B cell (primary cell): ENCODE results near the gene TPCN1. TPM values are rescaled to one million over a fixed set of nuclear protein-coding genes. Genes with fewer than 3 reads are reported as not detected.

Experiments used
- ATAC-seq: fragments of 200-7000 bp; cut with Tn5 transposase; one replicate; pipeline ENCODE4 v1.10.0; 2021; ENCODE audit warnings: low read depth, mild to moderate bottlenecking, moderate number of reproducible peaks, moderate library complexity
- CTCF ChIA-PET: fragments of 350-600 bp; sonication (Branson Sonifier 250); formaldehyde crosslinking; loops from one replicate; lab custom pipeline; 2021; ENCODE audit warnings: antibody characterized with exemption, inconsistent platforms; lab: Charles Lee
- POLR2A ChIA-PET: fragments of 350-600 bp; sonication (Branson Sonifier 250); formaldehyde crosslinking; loops from one replicate; lab custom pipeline; 2021; ENCODE audit warnings: antibody characterized with exemption; lab: Charles Lee
- DNase-seq: peaks from one replicate; pipeline ENCODE4 v3.0.0; 2013
- H2AFZ ChIP-seq: 2 replicates; pipeline ENCODE4 v1.6.1; 2012; ENCODE audit warnings: mild to moderate bottlenecking, low read depth, low read length; ENCODE audit not compliant: insufficient read depth, poor library complexity, severe bottlenecking
- H3K27ac ChIP-seq, 2 donors: 1 replicate in 1 of 2; 2 replicates in 1 of 2; pipeline ENCODE4 v1.5.1; 2012 to 2013; ENCODE audit warnings: low read length in 2 of 2, mild to moderate bottlenecking in 2 of 2, moderate library complexity in 1 of 2
- H3K27me3 ChIP-seq, 4 experiments: fragments of 200-600 bp in 1 of 4; sonication (generic) in 1 of 4; replicated peaks in 1 of 4; 1 replicate in 2 of 4; 2 replicates in 2 of 4; pipeline versions ENCODE4 v1.6.1 to v1.7.0; 2013 to 2016; ENCODE audit warnings: low read length in 3 of 4, mild to moderate bottlenecking in 2 of 4, mixed read lengths in 1 of 4, moderate library complexity in 1 of 4; ENCODE audit not compliant: insufficient read depth in 4 of 4, control insufficient read depth in 3 of 4; ENCODE audit errors: control extremely low read depth in 1 of 4
- H3K36me3 ChIP-seq, 2 experiments: replicated peaks in 1 of 2; 1 replicate in 1 of 2; 2 replicates in 1 of 2; pipeline versions ENCODE4 v1.6.1 to v1.7.1; 2013; ENCODE audit warnings: low read length in 1 of 2; ENCODE audit not compliant: insufficient read depth in 2 of 2, control insufficient read depth in 1 of 2; ENCODE audit errors: control extremely low read depth in 1 of 2, extremely low read depth in 1 of 2
- H3K4me1 ChIP-seq, 2 donors: fragments of 200-600 bp in 1 of 2; sonication (generic) in 1 of 2; 1 replicate in 1 of 2; 2 replicates in 1 of 2; pipeline versions ENCODE4 v1.5.1 to v1.6.1; 2013 to 2017; ENCODE audit warnings: low read length in 2 of 2; ENCODE audit not compliant: control insufficient read depth in 2 of 2, insufficient read depth in 2 of 2
- H3K4me2 ChIP-seq: replicated peaks from 2 replicates; pipeline ENCODE3; 2012; ENCODE audit warnings: mild to moderate bottlenecking, low read depth, low read length; ENCODE audit not compliant: poor library complexity, severe bottlenecking
- H3K4me3 ChIP-seq, 5 experiments: fragments of 200-600 bp in 1 of 5; sonication (generic) in 1 of 5; 1 replicate in 3 of 5; 2 replicates in 2 of 5; pipeline versions ENCODE4 v1.5.1 to v1.7.0; 2011 to 2016; ENCODE audit warnings: low read length in 4 of 5, mild to moderate bottlenecking in 4 of 5, low read depth in 2 of 5, control low read depth in 1 of 5, moderate library complexity in 1 of 5; ENCODE audit not compliant: insufficient read depth in 1 of 5; ENCODE audit errors: control extremely low read depth in 1 of 5, extremely low read depth in 1 of 5
- H3K79me2 ChIP-seq: fragments of 200-600 bp; sonication (generic); one replicate; pipeline ENCODE4 v1.6.0; 2016; ENCODE audit warnings: low read length; ENCODE audit not compliant: control insufficient read depth, insufficient read depth
- H3K9ac ChIP-seq: fragments of 200-600 bp; sonication (generic); 2 replicates; pipeline ENCODE4 v1.6.1; 2017; ENCODE audit warnings: mild to moderate bottlenecking, low read length, moderate library complexity
- H3K9me3 ChIP-seq, 3 donors: one replicate each; pipeline versions ENCODE4 v1.6.1 to v1.7.1; 2013; ENCODE audit warnings: low read length in 2 of 3; ENCODE audit not compliant: control insufficient read depth in 2 of 3, insufficient read depth in 1 of 3; ENCODE audit errors: control extremely low read depth in 1 of 3
- H4K20me1 ChIP-seq: 2 replicates; pipeline ENCODE4 v1.6.0; 2012; ENCODE audit warnings: mild to moderate bottlenecking, low read length; ENCODE audit not compliant: insufficient read depth, control insufficient read depth, poor library complexity, severe bottlenecking
- H3K27ac Mint-ChIP-seq: one replicate; pipeline ENCODE4 v1.8.0; 2021; ENCODE audit warnings: mixed read lengths
- H3K27me3 Mint-ChIP-seq: one replicate; pipeline ENCODE4 v1.8.0; 2021; ENCODE audit warnings: mixed read lengths
- H3K4me1 Mint-ChIP-seq: one replicate; pipeline ENCODE4 v1.8.0; 2021; ENCODE audit warnings: mixed read lengths
- H3K4me3 Mint-ChIP-seq: one replicate; pipeline ENCODE4 v1.8.0; 2021; ENCODE audit warnings: mixed read lengths
- H3K9me3 Mint-ChIP-seq: one replicate; pipeline ENCODE4 v1.8.0; 2022; ENCODE audit warnings: mixed read lengths; ENCODE audit not compliant: insufficient read depth
- CTCF ChIP-seq: fragments of 200-600 bp; IDR thresholded peaks from one replicate; pipeline ENCODE4 v1.8.0; 2022; ENCODE audit warnings: antibody characterized with exemption, mild to moderate bottlenecking
- EZH2 ChIP-seq: IDR thresholded peaks from 2 replicates; pipeline ENCODE4 v1.6.1; 2012; ENCODE audit warnings: borderline replicate concordance, low read depth, mild to moderate bottlenecking, moderate library complexity, low read length; ENCODE audit not compliant: insufficient read depth, poor library complexity, severe bottlenecking
- WGBS: methylation state at CpG from one replicate; pipeline ENCODE4 v1.1.5; 2013; ENCODE audit warnings: missing lambda C conversion rate; ENCODE audit not compliant: insufficient coverage; 5-methylcytosine and 5-hydroxymethylcytosine counted together
- intact Hi-C: fragments of 100-400 bp; cut with micrococcal nuclease; formaldehyde crosslinking; loops from one replicate; pipeline ENCODE4 v1.10.0; 2022
- polyA plus RNA-seq: library from polyadenylated mRNA; depleted of rRNA; stranded (reverse); fragments of >200 nt; gene quantifications from 2 replicates; pipeline ENCODE4 v1.2.3, GENCODE V29; 2012
- total RNA-seq, 2 donors: library from RNA; stranded (reverse); fragments of 120-200 nt in 1 of 2; gene quantifications; 1 replicate in 1 of 2; 2 replicates in 1 of 2; pipeline versions ENCODE4 v1.2.3 to v1.2.4, GENCODE V29; 2013 to 2022

The TPCN1 gene
- total and polyA plus RNA-seq, 2 donors (not counting 1 experiment from before 2014, with no cell fraction given) = 80.8 to 258 TPM

GRCh38 chr12:113203852-113204760, 17.2 kb upstream of the TPCN1 start:
- H3K9me3 ChIP-seq = peaks cover 0 to 6% (median 0%) of the 10 kb centered on the region in 3 donors
- POLR2A ChIA-PET = interaction anchor here (0.6 to 3.7 kb wide), 4 partner anchors 18 to 226 kb away, joined by 3 to 22 read pairs (median 4); partner anchors contain the start of genes DDX54, RITA1 and TPCN1
- no peak for ATAC-seq
- H3K4me3 ChIP-seq = no peak overlapping the region
- Mint-ChIP-seq H3K4me3 (no peak overlapping the region), H3K9me3 (no peaks in the 10 kb centered on the region), H3K27ac (peak overlapping the region; percentile 77), H3K27me3 (no peaks in the 10 kb centered on the region), H3K4me1 (peaks cover 51% of the 10 kb centered on the region)
- WGBS = 96% methylated on average over 6 of the region's 8 CpGs
- CTCF ChIA-PET = interaction anchor here (0.6 to 3.2 kb wide), 6 partner anchors 7 to 221 kb away, joined by 3 to 14 read pairs (median 3); no protein-coding TSS in a partner anchor
- H3K27ac ChIP-seq = no peak overlapping the region
- no peaks in the 10 kb centered on the region for H3K36me3 ChIP-seq
- no peak overlapping the region for H2AFZ ChIP-seq
- no peaks in the 10 kb centered on the region for H3K79me2 ChIP-seq
- no peak for TF ChIP-seq CTCF
- TF ChIP-seq EZH2 = no peak
- H3K4me1 ChIP-seq = peaks cover 27 to 33% of the 10 kb centered on the region in 2 donors
- no peaks in the 10 kb centered on the region for H3K27me3 ChIP-seq
- no peaks in the 10 kb centered on the region for H4K20me1 ChIP-seq
- no peak for DNase-seq
- intact Hi-C loops = loop anchor here (10.0 kb wide), 1 partner anchor 1769 kb away; no protein-coding TSS in a partner anchor
- no peak overlapping the region for H3K9ac ChIP-seq
- H3K4me2 ChIP-seq = no peak overlapping the region
